Transverse colon (tissue), 4 donors: ENCODE data around the gene HNRNPH3. TPM values are rescaled to one million over a fixed set of nuclear protein-coding genes. Genes with fewer than 3 reads are reported as not detected.
A peak's percentile ranks its signal among the peaks of the same experiment; 100 is the strongest.

Source experiments
- DNase-seq: peaks from one replicate; pipeline ENCODE4 v3.0.0-alpha.2; 2019
- H3K27ac ChIP-seq, 4 donors: fragments of 200-600 bp; sonication (generic); 2 replicates each; pipeline ENCODE4 v1.5.1; 2016 to 2018; ENCODE audit warnings: inconsistent platforms in 4 of 4
- H3K27me3 ChIP-seq: fragments of 200-600 bp; sonication (generic); 2 replicates; pipeline ENCODE4 v1.5.1; 2017; ENCODE audit warnings: inconsistent platforms
- H3K36me3 ChIP-seq, 4 donors: fragments of 200-600 bp; sonication (generic); 2 replicates each; pipeline ENCODE4 v1.5.1; 2017 to 2019; ENCODE audit warnings: inconsistent platforms in 4 of 4
- H3K4me1 ChIP-seq, 4 donors: fragments of 200-600 bp; sonication (generic); 2 replicates each; pipeline ENCODE4 v1.5.1; 2017 to 2020; ENCODE audit warnings: inconsistent platforms in 4 of 4
- H3K4me3 ChIP-seq, 4 donors: fragments of 200-600 bp; sonication (generic); 1 replicate in 1 of 4; 2 replicates in 3 of 4; pipeline versions ENCODE4 v1.5.1 to v1.6.1; 2017 to 2019; ENCODE audit warnings: inconsistent platforms in 4 of 4
- H3K9me3 ChIP-seq, 2 donors: fragments of 200-600 bp; sonication (generic); 2 replicates each; pipeline ENCODE4 v1.5.1; 2017 to 2019; ENCODE audit warnings: inconsistent platforms in 2 of 2
- CTCF ChIP-seq, 5 experiments: fragments of 200-600 bp in 3 of 5; fragments of 450-650 bp in 2 of 5; sonication (generic) in 3 of 5; IDR thresholded peaks; 1 replicate in 2 of 5; 2 replicates in 3 of 5; pipeline ENCODE4 v1.5.1; 2016 to 2017; ENCODE audit warnings: antibody characterized with exemption in 5 of 5, inconsistent platforms in 3 of 5, mild to moderate bottlenecking in 2 of 5, moderate library complexity in 1 of 5
- EP300 ChIP-seq: sonication (generic); formaldehyde crosslinking; IDR thresholded peaks from one replicate; pipeline ENCODE4 v1.6.1; 2017; ENCODE audit warnings: antibody characterized with exemption, low read depth
- POLR2A ChIP-seq: fragments of 450-650 bp; IDR thresholded peaks from one replicate; pipeline ENCODE4 v1.6.1; 2016; ENCODE audit warnings: antibody characterized with exemption, mild to moderate bottlenecking, moderate library complexity
- POLR2AphosphoS5 ChIP-seq, 3 donors: sonication (generic); formaldehyde crosslinking; IDR thresholded peaks; one replicate each; pipeline ENCODE4 v1.6.1; 2016; ENCODE audit warnings: antibody characterized with exemption in 3 of 3
- WGBS, 2 donors: methylation state at CpG; one replicate each; pipeline ENCODE4 v1.1.5; 2018; ENCODE audit warnings: low coverage in 1 of 2; 5-methylcytosine and 5-hydroxymethylcytosine counted together
- in situ Hi-C, 4 donors: fragments of 200-750 bp; cut with MboI; loops; one replicate each; pipeline versions ENCODE4 v1.15.0 to v1.15.1; 2017; ENCODE audit warnings: low sequenced_read_pairs in 3 of 4, low pct_ligation_motif_present in 1 of 4, low pct_unique_long_range_greater_than_20kb in 1 of 4
- intact Hi-C: fragments of 100-400 bp; cut with DNase I; formaldehyde crosslinking; loops from one replicate; pipeline ENCODE4 v1.15.1; 2023; ENCODE audit warnings: low total_unique reads
- total RNA-seq, 4 donors: library from RNA; depleted of rRNA; stranded (reverse); fragments of >200 nt; gene quantifications; one replicate each; pipeline ENCODE4 v1.1.0, GENCODE V29; 2016

Gene HNRNPH3
- total RNA-seq, 4 donors from 2014 or later: 8.2 to 89.4 (median 57.1) TPM

GRCh38 chr10:68330852-68331454 lies 911 bp upstream of the HNRNPH3 start:
- Histone ChIP-seq H3K27ac (peak overlapping the region; percentile 96 to 99 (median 98)), H3K9me3 (no peaks in the 10 kb centered on the region), H3K27me3 (no peaks in the 10 kb centered on the region), H3K4me3 (peak overlapping the region; percentile 49 to 90 (median 82)), H3K4me1 (peaks cover 12 to 56% (median 37%) of the 10 kb centered on the region in 4 donors), H3K36me3 (no peaks in the 10 kb centered on the region)
- intact Hi-C loops: no loop called here
- 11 to 38% methylated on average over 18 to 29 of the region's 29 CpGs for WGBS, 2 donors
- peak; percentile 27 for DNase-seq
- in situ Hi-C loops: no loop called here
- TF ChIP-seq CTCF (IDR thresholded peaks at IDR 0.05) (no peak), EP300 (no peak), POLR2AphosphoS5 (IDR thresholded peaks at IDR 0.05) (no peak), POLR2A (no peak)

- Histone ChIP-seq H3K4me3 (peak within 1 kb of the TSS; percentile 73 to 98 (median 90)), H3K27me3 (no peaks in the 10 kb centered on the region), H3K36me3 (no peaks in the 10 kb centered on the region), H3K27ac (peak within 1 kb of the TSS; percentile 96 to 99 (median 98)), H3K9me3 (no peaks in the 10 kb centered on the region), H3K4me1 (peaks cover 15 to 71% (median 52%) of the 10 kb centered on the region in 4 donors)
- intact Hi-C loops (no loop called here), in situ Hi-C loops (no loop called here)
- peak; percentile 84 for TF ChIP-seq POLR2A
- TF ChIP-seq CTCF (IDR thresholded peaks at IDR 0.05): peak; percentile 29 to 73 (median 48)
- peak; percentile 76 to 88 (median 88) for TF ChIP-seq POLR2AphosphoS5 (IDR thresholded peaks at IDR 0.05)
- TF ChIP-seq EP300: no peak
- peak; percentile 77 for DNase-seq
- WGBS, 2 donors: 1% methylated on average over 45 of the region's 51 CpGs; no CpG with 5 or more reads in 1 of the 2 donors
Observed at GRCh38 chr10:68332259-68333057, 594 bp downstream of the HNRNPH3 start, which contains the start of gene PBLD. Gene PBLD (minus strand): TSS chr10:68332928. CDS start chr10:68306844, 26,084 bp downstream.

GRCh38 chr10:68333058-68333395 lies 1.2 kb downstream of the HNRNPH3 start:
- no peak for DNase-seq
- TF ChIP-seq EP300 (no peak), POLR2A (no peak), CTCF (IDR thresholded peaks at IDR 0.05) (no peak), POLR2AphosphoS5 (IDR thresholded peaks at IDR 0.05) (no peak)
- in situ Hi-C loops: no loop called here
- peaks cover 17 to 72% (median 52%) of the 10 kb centered on the region in 4 donors for H3K4me1 ChIP-seq
- no peaks in the 10 kb centered on the region for H3K27me3 ChIP-seq
- 0 to 1% methylated on average over 10 of the region's 10 CpGs for WGBS, 2 donors
- H3K4me3 ChIP-seq: peak overlapping the region; percentile 73 to 98 (median 90)
- no peaks in the 10 kb centered on the region for H3K36me3 ChIP-seq
- H3K9me3 ChIP-seq: no peaks in the 10 kb centered on the region
- peak overlapping the region; percentile 96 to 99 (median 98) for H3K27ac ChIP-seq
- intact Hi-C loops: no loop called here
